AG04450 (cell line): Measurements from ENCODE around the gene KCNH1. TPM values are rescaled to one million over a fixed set of nuclear protein-coding genes. Genes with fewer than 3 reads are reported as not detected.

Experiments used
- CTCF ChIA-PET: fragments of 300-600, 350-600 bp; formaldehyde crosslinking; extraction: SDS; loops from one replicate; lab custom pipeline; 2022; ENCODE audit warnings: antibody characterized with exemption, inconsistent platforms; lab: Charles Lee
- POLR2A ChIA-PET: fragments of 350-600 bp; formaldehyde crosslinking; extraction: SDS; loops from one replicate; lab custom pipeline; 2021; ENCODE audit warnings: antibody characterized with exemption, inconsistent platforms; lab: Yijun Ruan, JAX
- DNase-seq: peaks from one replicate; pipeline ENCODE4 v3.0.0-alpha.2; 2011; ENCODE audit warnings: low read depth, low spot score
- H3K27ac ChIP-seq: one replicate; pipeline ENCODE4 v1.5.1; 2012; ENCODE audit warnings: low read depth, low read length, control low read depth
- H3K27me3 ChIP-seq: one replicate; pipeline ENCODE4 v1.6.0; 2012; ENCODE audit warnings: low read length; ENCODE audit not compliant: control insufficient read depth, insufficient read depth
- H3K4me3 ChIP-seq: 2 replicates; pipeline ENCODE4 v1.5.1; 2011; ENCODE audit warnings: mild to moderate bottlenecking, low read depth, low read length, control low read depth
- H3K9me3 ChIP-seq: 2 replicates; pipeline ENCODE4 v1.5.1; 2012; ENCODE audit warnings: low read length; ENCODE audit not compliant: control insufficient read depth, insufficient read depth
- polyA plus RNA-seq: library from polyadenylated mRNA; depleted of rRNA; stranded (reverse); fragments of >200 nt; gene quantifications from 2 replicates; pipeline ENCODE4 v1.2.3, GENCODE V29; 2011
- TF ChIP-seq, protein P1 (sequence below): IDR thresholded peaks from 2 replicates; pipeline ENCODE4 v1.5.1; 2011; ENCODE audit warnings: low read depth, low read length, control low read depth, inconsistent platforms

KCNH1 gene
- polyA plus RNA-seq, 1 experiment: 0.31 TPM

DNA sequence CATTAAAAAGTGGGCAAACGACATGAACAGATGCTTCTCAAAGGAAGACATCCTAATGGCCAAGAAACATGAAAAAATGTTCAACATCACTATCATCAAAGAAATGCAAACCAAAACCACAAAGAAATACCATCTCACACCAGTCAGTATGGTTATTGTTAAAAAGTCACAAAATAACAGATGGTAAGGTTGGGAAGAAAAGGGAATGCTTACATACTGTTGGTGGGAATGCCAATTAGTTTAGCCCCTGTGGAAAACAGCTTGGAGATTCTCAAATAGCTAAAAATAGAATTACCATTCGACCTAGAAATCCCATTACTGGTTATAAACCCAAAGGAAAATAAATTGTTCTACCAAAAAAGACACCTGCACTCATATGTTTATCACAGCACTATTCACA is 369.4 kb downstream of the KCNH1 start:
- no peaks in the 10 kb centered on the region for H3K9me3 ChIP-seq
- no peak for DNase-seq
- CTCF ChIA-PET: no interaction called here
- TF ChIP-seq, protein P1, sequence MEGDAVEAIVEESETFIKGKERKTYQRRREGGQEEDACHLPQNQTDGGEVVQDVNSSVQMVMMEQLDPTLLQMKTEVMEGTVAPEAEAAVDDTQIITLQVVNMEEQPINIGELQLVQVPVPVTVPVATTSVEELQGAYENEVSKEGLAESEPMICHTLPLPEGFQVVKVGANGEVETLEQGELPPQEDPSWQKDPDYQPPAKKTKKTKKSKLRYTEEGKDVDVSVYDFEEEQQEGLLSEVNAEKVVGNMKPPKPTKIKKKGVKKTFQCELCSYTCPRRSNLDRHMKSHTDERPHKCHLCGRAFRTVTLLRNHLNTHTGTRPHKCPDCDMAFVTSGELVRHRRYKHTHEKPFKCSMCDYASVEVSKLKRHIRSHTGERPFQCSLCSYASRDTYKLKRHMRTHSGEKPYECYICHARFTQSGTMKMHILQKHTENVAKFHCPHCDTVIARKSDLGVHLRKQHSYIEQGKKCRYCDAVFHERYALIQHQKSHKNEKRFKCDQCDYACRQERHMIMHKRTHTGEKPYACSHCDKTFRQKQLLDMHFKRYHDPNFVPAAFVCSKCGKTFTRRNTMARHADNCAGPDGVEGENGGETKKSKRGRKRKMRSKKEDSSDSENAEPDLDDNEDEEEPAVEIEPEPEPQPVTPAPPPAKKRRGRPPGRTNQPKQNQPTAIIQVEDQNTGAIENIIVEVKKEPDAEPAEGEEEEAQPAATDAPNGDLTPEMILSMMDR: no peak
- H3K27me3 ChIP-seq: no peaks in the 10 kb centered on the region
- H3K4me3 ChIP-seq: no peak overlapping the region
- POLR2A ChIA-PET: no interaction called here
- no peak overlapping the region for H3K27ac ChIP-seq

DNA sequence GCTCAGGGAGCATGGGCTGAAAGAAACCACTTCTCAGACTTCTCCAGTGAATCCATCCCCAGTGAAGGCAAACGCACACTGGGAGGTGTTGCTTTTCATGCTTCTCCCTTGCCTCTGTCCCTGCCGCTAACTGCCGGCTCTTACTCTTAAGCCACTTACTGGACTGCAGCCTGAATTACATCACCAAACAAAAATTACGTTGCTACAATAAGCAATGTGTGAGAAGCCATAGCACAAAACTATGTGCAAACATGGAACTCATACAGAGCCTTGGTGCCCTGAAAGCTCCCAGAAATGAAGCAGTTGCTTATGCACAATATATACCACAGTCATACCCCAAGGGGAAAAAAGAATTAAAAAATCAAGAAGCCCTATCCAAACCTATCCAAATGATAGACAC is 375.2 kb downstream of the KCNH1 start:
- ChIA-PET CTCF (no interaction called here), POLR2A (no interaction called here)
- Histone ChIP-seq H3K27me3 (no peaks in the 10 kb centered on the region), H3K9me3 (no peaks in the 10 kb centered on the region), H3K27ac (no peak overlapping the region), H3K4me3 (no peak overlapping the region)
- TF ChIP-seq, protein P1: no peak
- DNase-seq: no peak

DNA sequence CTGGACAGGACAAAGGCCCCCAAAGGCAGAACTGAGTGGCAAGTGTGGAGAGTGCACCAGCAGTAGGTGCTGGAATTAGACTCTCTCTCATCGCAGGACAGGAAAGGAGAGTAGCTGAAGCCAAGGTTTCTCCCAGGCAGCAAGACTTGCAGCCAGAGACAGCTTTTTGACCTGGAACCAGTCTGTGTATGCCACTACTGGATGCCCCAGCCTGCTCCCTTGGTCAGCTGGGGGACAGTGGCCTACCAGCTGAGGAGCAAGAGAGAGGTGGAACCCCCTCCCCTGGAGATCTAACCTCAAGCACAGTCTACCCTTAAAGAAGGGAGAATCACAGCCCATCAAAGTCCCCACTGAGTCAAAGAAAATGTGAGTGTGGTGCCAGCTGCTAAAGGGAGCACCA is 375.7 kb downstream of the KCNH1 start:
- Histone ChIP-seq H3K9me3 (no peaks in the 10 kb centered on the region), H3K27me3 (no peaks in the 10 kb centered on the region), H3K27ac (no peak overlapping the region), H3K4me3 (no peak overlapping the region)
- ChIA-PET POLR2A (no interaction called here), CTCF (no interaction called here)
- TF ChIP-seq, protein P1: no peak
- no peak for DNase-seq

DNA sequence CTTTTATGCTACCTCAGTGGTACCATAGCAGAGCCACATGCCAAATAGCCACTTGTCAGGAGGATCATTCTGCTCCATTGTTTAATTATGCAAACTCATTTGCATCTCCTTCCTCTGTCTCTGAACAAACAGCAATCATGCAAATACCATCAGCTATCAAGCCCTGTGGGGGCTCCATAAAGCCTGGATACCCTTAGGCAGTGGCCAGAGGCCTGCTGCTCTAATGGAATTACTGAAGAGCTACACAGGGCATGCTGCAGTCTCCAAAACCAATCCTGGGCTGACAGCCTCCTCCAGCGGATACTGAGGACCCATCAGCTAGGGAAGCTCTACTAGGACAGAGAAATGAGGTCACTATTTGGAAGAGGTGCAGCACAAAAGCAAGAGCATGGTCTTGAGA is 376.3 kb downstream of the KCNH1 start:
- Histone ChIP-seq H3K9me3 (no peaks in the 10 kb centered on the region), H3K4me3 (no peak overlapping the region), H3K27ac (no peak overlapping the region), H3K27me3 (no peaks in the 10 kb centered on the region)
- ChIA-PET CTCF (no interaction called here), POLR2A (no interaction called here)
- DNase-seq: no peak
- TF ChIP-seq, protein P1: no peak

DNA sequence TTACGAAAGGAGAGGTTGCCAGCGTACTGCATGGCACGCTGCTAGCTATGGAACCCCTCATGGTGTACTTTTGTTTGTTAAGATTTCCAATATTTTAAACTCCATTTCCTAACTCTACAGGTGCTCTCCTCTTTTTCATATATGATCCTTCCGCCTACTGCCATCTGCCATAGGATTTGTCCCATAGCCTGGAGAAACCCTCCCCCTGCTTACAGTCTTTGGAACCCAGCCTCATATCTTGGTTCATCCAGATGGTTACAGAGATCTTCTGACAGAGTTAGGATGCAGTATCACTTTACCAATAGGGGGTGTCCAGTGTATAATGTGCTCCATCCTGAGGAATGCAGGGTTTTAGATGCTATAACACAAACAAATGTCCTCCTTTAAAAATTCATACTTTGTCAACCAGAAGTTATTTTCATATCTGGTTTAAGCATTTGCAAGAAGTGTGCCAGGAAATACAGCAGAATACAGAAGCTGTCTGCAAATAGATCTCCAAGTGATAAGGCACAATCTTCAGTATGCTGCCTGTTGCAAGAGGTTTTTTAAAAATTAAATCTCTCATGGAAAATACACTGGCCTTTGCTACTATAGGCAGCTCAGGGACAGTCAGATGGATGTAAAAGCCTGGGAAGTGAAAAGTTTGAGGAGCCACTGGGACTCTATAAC is 377.8 kb downstream of the KCNH1 start:
- H3K27ac ChIP-seq: no peak overlapping the region
- H3K9me3 ChIP-seq: no peaks in the 10 kb centered on the region
- no peak for DNase-seq
- CTCF ChIA-PET: no interaction called here
- TF ChIP-seq, protein P1: no peak
- H3K27me3 ChIP-seq: no peaks in the 10 kb centered on the region
- POLR2A ChIA-PET: no interaction called here
- no peak overlapping the region for H3K4me3 ChIP-seq
